KMS-11 (cell line): ENCODE measurements around the gene TMEM92.

Source experiments
- H2AFZ ChIP-seq: fragments of 200-600 bp; sonication (generic); 2 replicates; pipeline ENCODE4 v1.6.1; 2016; ENCODE audit warnings: antibody characterized with exemption, mixed run types, low read depth
- H3K27ac ChIP-seq: fragments of 200-600 bp; sonication (generic); 2 replicates; pipeline ENCODE4 v1.6.1; 2016; ENCODE audit warnings: mild to moderate bottlenecking, mixed run types
- H3K27me3 ChIP-seq: fragments of 200-600 bp; sonication (generic); 2 replicates; pipeline ENCODE4 v1.6.1; 2017; ENCODE audit warnings: mild to moderate bottlenecking, low read depth, mixed run types, moderate library complexity; ENCODE audit not compliant: insufficient read depth
- H3K36me3 ChIP-seq: fragments of 200-600 bp; sonication (generic); 2 replicates; pipeline ENCODE4 v1.6.1; 2017; ENCODE audit warnings: mild to moderate bottlenecking, mixed run types; ENCODE audit not compliant: insufficient read depth
- H3K4me1 ChIP-seq: fragments of 200-600 bp; sonication (generic); 2 replicates; pipeline ENCODE4 v1.6.1; 2016; ENCODE audit warnings: mild to moderate bottlenecking, low read depth, mixed run types; ENCODE audit not compliant: poor library complexity, severe bottlenecking
- H3K4me2 ChIP-seq: fragments of 200-600 bp; sonication (generic); 2 replicates; pipeline ENCODE4 v1.7.0; 2016; ENCODE audit warnings: mild to moderate bottlenecking, mixed run types
- H3K4me3 ChIP-seq: fragments of 200-600 bp; sonication (generic); IDR thresholded peaks from 2 replicates; pipeline ENCODE4 v1.6.1; 2017; ENCODE audit warnings: low read depth, low read length, mixed read lengths; ENCODE audit not compliant: insufficient read depth
- H3K79me2 ChIP-seq: fragments of 200-600 bp; sonication (generic); 2 replicates; pipeline ENCODE4 v1.6.1; 2016; ENCODE audit warnings: low read depth, mixed run types; ENCODE audit not compliant: insufficient read depth
- H3K9ac ChIP-seq: fragments of 200-600 bp; sonication (generic); 2 replicates; pipeline ENCODE4 v1.6.1; 2016; ENCODE audit warnings: mild to moderate bottlenecking, mixed run types
- H4K20me1 ChIP-seq: fragments of 200-600 bp; sonication (generic); 2 replicates; pipeline ENCODE4 v1.6.1; 2016; ENCODE audit warnings: mild to moderate bottlenecking, mixed run types; ENCODE audit not compliant: insufficient read depth
- TF ChIP-seq, protein P1 (sequence below): fragments of 200-600 bp; sonication (generic); conservative IDR thresholded peaks from 2 replicates; pipeline ENCODE4 v1.6.1; 2017; ENCODE audit warnings: low read depth, mild to moderate bottlenecking, antibody characterized with exemption, low read length, moderate library complexity, mixed read lengths

TMEM92 gene

GRCh38 chr17:50330151-50330775 lies 56.0 kb downstream of the TMEM92 start:
- Histone ChIP-seq H3K9ac (no peak overlapping the region), H3K4me2 (no peak overlapping the region), H4K20me1 (no peaks in the 10 kb centered on the region), H3K79me2 (no peaks in the 10 kb centered on the region), H2AFZ (no peak overlapping the region), H3K36me3 (no peaks in the 10 kb centered on the region), H3K4me1 (no peaks in the 10 kb centered on the region), H3K4me3 (no peak overlapping the region), H3K27ac (no peak overlapping the region), H3K27me3 (no peaks in the 10 kb centered on the region)
- TF ChIP-seq, protein P1, sequence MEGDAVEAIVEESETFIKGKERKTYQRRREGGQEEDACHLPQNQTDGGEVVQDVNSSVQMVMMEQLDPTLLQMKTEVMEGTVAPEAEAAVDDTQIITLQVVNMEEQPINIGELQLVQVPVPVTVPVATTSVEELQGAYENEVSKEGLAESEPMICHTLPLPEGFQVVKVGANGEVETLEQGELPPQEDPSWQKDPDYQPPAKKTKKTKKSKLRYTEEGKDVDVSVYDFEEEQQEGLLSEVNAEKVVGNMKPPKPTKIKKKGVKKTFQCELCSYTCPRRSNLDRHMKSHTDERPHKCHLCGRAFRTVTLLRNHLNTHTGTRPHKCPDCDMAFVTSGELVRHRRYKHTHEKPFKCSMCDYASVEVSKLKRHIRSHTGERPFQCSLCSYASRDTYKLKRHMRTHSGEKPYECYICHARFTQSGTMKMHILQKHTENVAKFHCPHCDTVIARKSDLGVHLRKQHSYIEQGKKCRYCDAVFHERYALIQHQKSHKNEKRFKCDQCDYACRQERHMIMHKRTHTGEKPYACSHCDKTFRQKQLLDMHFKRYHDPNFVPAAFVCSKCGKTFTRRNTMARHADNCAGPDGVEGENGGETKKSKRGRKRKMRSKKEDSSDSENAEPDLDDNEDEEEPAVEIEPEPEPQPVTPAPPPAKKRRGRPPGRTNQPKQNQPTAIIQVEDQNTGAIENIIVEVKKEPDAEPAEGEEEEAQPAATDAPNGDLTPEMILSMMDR, result no peak
